DND-41 (cell line): ENCODE results near the gene CHMP6.

ENCODE experiments used
- ATAC-seq: fragments of 200-7000 bp; cut with Tn5 transposase; 3 replicates; pipeline ENCODE4 v1.9.1; 2021; ENCODE audit warnings: low read depth; ENCODE audit not compliant: insufficient read depth
- DNase-seq: peaks from one replicate; pipeline ENCODE4 v3.0.0-alpha.2; 2020
- H2AFZ ChIP-seq: 2 replicates; pipeline ENCODE4 v1.6.0; 2012; ENCODE audit warnings: low read depth, low read length
- H3K27ac ChIP-seq: 2 replicates; pipeline ENCODE4 v1.5.1; 2012; ENCODE audit warnings: low read length, inconsistent platforms
- H3K27me3 ChIP-seq: fragments of 200-600 bp; sonication (generic); 2 replicates; pipeline ENCODE4 v1.6.0; 2012; ENCODE audit warnings: low read length, mild to moderate bottlenecking, inconsistent platforms; ENCODE audit not compliant: insufficient read depth, poor library complexity
- H3K36me3 ChIP-seq: 2 replicates; pipeline ENCODE4 v1.5.1; 2012; ENCODE audit warnings: low read length, inconsistent platforms; ENCODE audit not compliant: insufficient read depth
- H3K4me1 ChIP-seq: 2 replicates; pipeline ENCODE4 v1.5.1; 2012; ENCODE audit warnings: mild to moderate bottlenecking, low read length; ENCODE audit not compliant: insufficient read depth
- H3K4me2 ChIP-seq: 2 replicates; pipeline ENCODE4 v1.6.0; 2012; ENCODE audit warnings: mild to moderate bottlenecking, moderate library complexity, low read length, inconsistent platforms; ENCODE audit not compliant: insufficient read depth
- H3K4me3 ChIP-seq, 2 experiments: fragments of 200-600 bp in 1 of 2; shearing (Covaris generic) in 1 of 2; 2 replicates each; pipeline ENCODE4 v1.5.1; 2012 to 2016; ENCODE audit warnings: inconsistent platforms in 2 of 2, low read length in 2 of 2, mild to moderate bottlenecking in 2 of 2, low read depth in 1 of 2, moderate library complexity in 1 of 2
- H3K79me2 ChIP-seq: 2 replicates; pipeline ENCODE4 v1.6.0; 2012; ENCODE audit warnings: low read length, inconsistent platforms; ENCODE audit not compliant: insufficient read depth
- H3K9ac ChIP-seq: 2 replicates; pipeline ENCODE4 v1.6.0; 2012; ENCODE audit warnings: low read depth, mild to moderate bottlenecking, inconsistent platforms, low read length, moderate library complexity
- H3K9me3 ChIP-seq: 2 replicates; pipeline ENCODE4 v1.5.1; 2012; ENCODE audit warnings: low read length, moderate library complexity, mild to moderate bottlenecking, inconsistent platforms; ENCODE audit not compliant: insufficient read depth, severe bottlenecking
- H4K20me1 ChIP-seq: 2 replicates; pipeline ENCODE4 v1.6.0; 2012; ENCODE audit warnings: low read length; ENCODE audit not compliant: insufficient read depth
- CTCF ChIP-seq: IDR thresholded peaks from 2 replicates; pipeline ENCODE4 v1.5.1; 2012; ENCODE audit warnings: borderline replicate concordance, low read length, moderate library complexity, mild to moderate bottlenecking; ENCODE audit not compliant: poor library complexity, severe bottlenecking; ENCODE audit errors: extremely low read depth
- EZH2 ChIP-seq: IDR thresholded peaks from 3 replicates; pipeline ENCODE4 v1.6.1; 2012; ENCODE audit warnings: borderline replicate concordance, low read depth, mild to moderate bottlenecking, moderate library complexity, low read length, inconsistent platforms; ENCODE audit not compliant: severe bottlenecking

CHMP6 gene

GRCh38 chr17:81020443-81020766 lies 28.8 kb downstream of the CHMP6 start:
- no peaks in the 10 kb centered on the region for H3K9me3 ChIP-seq
- H3K79me2 ChIP-seq: no peaks in the 10 kb centered on the region
- no peak overlapping the region for H2AFZ ChIP-seq
- no peaks in the 10 kb centered on the region for H3K36me3 ChIP-seq
- no peak for DNase-seq
- no peak overlapping the region for H3K27ac ChIP-seq
- no peak for ATAC-seq
- no peak overlapping the region for H3K4me3 ChIP-seq
- peaks cover 36% of the 10 kb centered on the region for H3K4me1 ChIP-seq
- H3K9ac ChIP-seq: no peak overlapping the region
- TF ChIP-seq EZH2 (no peak), CTCF (no peak)
- H3K27me3 ChIP-seq: no peaks in the 10 kb centered on the region
- peaks cover 3% of the 10 kb centered on the region; the same call in 1 of the 2 replicates for H4K20me1 ChIP-seq
- no peak overlapping the region for H3K4me2 ChIP-seq

GRCh38 chr17:81020767-81021497 lies 29.3 kb downstream of the CHMP6 start:
- ATAC-seq: no peak
- no peaks in the 10 kb centered on the region for H3K79me2 ChIP-seq
- H3K4me3 ChIP-seq: no peak overlapping the region
- H3K4me2 ChIP-seq: no peak overlapping the region
- no peaks in the 10 kb centered on the region for H3K27me3 ChIP-seq
- no peak overlapping the region for H2AFZ ChIP-seq
- DNase-seq: no peak
- no peak overlapping the region for H3K9ac ChIP-seq
- H3K9me3 ChIP-seq: no peaks in the 10 kb centered on the region
- peaks cover 3% of the 10 kb centered on the region; the same call in 1 of the 2 replicates for H4K20me1 ChIP-seq
- TF ChIP-seq CTCF (no peak), EZH2 (no peak)
- peaks cover 36% of the 10 kb centered on the region for H3K4me1 ChIP-seq
- H3K27ac ChIP-seq: no peak overlapping the region
- no peaks in the 10 kb centered on the region for H3K36me3 ChIP-seq

DNA sequence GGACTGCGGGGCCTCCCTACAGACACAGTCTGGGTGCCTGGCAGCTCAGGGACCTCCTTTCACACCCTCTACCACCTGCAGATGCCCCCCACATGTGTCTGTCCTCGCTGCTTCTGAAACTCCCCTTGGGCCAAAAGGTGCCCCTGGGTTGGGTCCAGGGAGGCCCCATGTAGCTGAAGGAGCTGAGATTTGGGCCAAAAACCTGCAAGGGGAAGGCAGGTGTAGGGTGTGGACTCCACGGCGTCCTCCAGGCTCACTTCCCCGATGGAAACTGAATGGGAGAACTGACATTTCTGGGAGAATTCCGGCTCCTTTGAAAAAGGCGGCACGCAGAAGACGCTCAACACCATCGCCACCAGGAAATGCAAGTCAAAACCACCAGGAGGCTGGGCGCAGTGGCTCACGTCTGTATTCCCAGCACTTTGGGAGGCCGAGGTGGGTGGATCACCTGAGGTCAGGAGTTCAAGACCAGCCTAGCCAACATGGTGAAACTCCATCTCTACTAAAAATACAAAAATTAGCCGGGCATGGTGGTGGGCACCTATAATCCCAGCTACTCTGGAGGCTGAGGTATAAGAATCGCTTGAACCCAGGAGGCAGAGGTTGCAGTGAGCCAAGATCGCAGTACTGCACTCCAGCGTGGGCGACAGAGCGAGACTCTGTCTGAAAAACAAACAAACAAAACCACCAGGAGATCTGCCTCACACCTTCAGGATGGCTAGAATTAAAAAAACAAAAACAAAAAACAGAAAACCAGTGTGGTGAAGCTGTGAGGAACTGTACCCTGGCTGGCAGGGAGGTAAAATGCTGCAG lies 30.1 kb downstream of the CHMP6 start:
- H3K4me2 ChIP-seq: no peak overlapping the region
- H3K27me3 ChIP-seq: no peaks in the 10 kb centered on the region
- no peak overlapping the region for H3K9ac ChIP-seq
- TF ChIP-seq EZH2: no peak
- ATAC-seq: no peak
- peaks cover 35% of the 10 kb centered on the region for H3K4me1 ChIP-seq
- no peak overlapping the region for H3K27ac ChIP-seq
- H3K79me2 ChIP-seq: no peaks in the 10 kb centered on the region
- H3K4me3 ChIP-seq: no peak overlapping the region
- H3K36me3 ChIP-seq: no peaks in the 10 kb centered on the region
- H4K20me1 ChIP-seq: peaks cover 3% of the 10 kb centered on the region; the same call in 1 of the 2 replicates
- no peak overlapping the region for H2AFZ ChIP-seq
- no peak for DNase-seq
- no peaks in the 10 kb centered on the region for H3K9me3 ChIP-seq

GRCh38 chr17:81022344-81022676 lies 30.7 kb downstream of the CHMP6 start:
- ATAC-seq: no peak
- Histone ChIP-seq H3K9ac (no peak overlapping the region), H3K4me2 (no peak overlapping the region), H4K20me1 (peaks cover 3% of the 10 kb centered on the region; the same call in 1 of the 2 replicates), H3K4me1 (peaks cover 29% of the 10 kb centered on the region), H3K4me3 (no peak overlapping the region), H2AFZ (no peak overlapping the region), H3K9me3 (no peaks in the 10 kb centered on the region), H3K27ac (no peak overlapping the region), H3K79me2 (no peaks in the 10 kb centered on the region), H3K27me3 (no peaks in the 10 kb centered on the region), H3K36me3 (no peaks in the 10 kb centered on the region)
- no peak for DNase-seq
- TF ChIP-seq CTCF (no peak), EZH2 (no peak)
